EH (cell line): Measurements from ENCODE around the gene VWA5B1.

Experiments used
- DNase-seq: peaks from one replicate; pipeline ENCODE4 v3.0.0-alpha.2; 2015; ENCODE audit warnings: low read depth

The VWA5B1 gene

GRCh38 chr1:20390589-20391331 lies 100.1 kb downstream of the VWA5B1 start:
- DNase-seq = no peak

DNA sequence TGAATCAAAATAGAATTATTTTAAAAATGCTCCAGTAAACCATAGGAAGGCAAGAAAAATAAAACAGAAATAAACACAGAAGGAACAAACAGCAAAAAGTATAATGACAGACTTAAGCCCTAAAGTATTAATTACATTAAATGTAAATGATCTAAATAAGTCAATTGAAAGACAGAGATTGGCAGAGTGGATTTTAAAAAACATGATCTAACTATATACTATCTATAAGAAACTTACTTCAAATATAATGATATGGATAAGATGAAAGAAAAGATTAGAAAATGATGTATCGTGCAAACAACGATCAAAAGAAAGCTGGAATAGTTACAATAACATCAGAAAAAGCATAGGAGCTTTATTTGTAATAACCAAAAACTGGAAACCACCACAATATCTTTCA lies 104.6 kb downstream of the VWA5B1 start:
- DNase-seq = no peak

- DNase-seq = no peak
Measured at GRCh38 chr1:20398744-20399143, 108.1 kb downstream of the VWA5B1 start.

- DNase-seq = no peak
Measured at GRCh38 chr1:20399196-20399595, 108.5 kb downstream of the VWA5B1 start.

DNA sequence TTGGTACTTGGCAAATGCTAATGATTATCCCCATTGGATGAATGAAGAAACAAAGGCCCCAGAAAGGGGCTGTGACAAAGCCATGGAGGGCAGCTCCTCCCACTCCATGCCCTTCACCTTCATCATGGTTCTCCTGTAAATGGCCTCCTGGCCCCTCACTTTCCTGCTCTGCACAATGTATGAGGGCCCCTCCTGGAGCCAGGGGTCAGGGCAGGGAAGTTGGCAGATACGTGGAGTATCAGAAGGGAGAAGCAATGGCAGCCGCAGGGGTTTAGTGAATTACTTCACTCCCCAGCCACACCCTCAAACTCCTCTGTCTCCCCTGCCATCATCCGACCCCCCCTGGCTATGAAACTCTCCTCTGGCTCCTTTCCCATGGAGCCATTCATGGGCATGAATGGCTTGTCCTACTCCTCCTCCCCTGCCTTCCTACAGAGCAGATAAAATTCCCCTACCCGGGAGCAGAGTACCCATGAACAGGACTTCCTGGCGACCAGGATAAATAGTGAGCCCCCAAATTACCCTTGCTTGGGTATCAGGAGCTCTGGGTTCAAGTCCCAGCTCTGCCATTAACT lies 109.0 kb downstream of the VWA5B1 start:
- DNase-seq = no peak

DNA sequence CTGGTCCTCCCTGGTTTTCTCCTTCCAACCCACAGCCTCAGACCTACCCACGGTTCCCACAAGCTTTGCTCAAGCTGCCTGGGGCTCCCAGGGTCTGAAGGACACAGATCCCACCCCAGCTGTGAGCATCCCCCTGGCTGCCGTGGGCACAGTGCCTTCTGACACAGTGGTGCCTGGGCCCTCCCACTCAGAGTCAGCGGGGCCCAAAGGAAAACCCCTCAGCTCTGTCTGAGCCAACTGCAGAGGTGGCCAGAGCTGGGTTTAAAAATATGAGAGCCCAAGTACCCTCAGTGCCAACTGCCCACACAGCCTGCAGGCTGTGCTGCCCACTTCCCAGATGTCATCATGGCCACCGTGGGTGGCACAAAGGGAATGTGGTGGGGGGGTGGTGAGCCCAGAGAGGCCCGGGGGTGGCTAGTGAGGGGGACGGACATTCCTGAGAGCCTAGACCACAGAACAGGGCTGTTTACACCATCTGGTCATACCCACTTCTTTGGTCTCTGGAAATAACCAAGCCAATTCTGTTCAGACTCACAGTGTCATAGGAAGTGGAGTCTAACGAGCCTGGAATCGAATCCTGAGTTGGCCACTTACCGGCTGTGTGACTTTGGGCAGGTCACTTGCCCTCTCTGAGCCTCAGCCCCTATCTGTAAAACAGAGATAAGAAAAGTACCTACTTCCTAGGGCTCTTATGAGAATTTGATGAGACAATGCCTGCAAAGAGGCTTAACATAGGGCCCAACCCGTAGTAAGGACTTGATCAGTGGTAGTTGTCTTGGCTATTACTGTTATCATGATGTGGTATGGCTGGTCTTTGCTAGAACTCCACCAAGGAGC lies 109.9 kb downstream of the VWA5B1 start:
- peak; percentile 21 for DNase-seq

DNA sequence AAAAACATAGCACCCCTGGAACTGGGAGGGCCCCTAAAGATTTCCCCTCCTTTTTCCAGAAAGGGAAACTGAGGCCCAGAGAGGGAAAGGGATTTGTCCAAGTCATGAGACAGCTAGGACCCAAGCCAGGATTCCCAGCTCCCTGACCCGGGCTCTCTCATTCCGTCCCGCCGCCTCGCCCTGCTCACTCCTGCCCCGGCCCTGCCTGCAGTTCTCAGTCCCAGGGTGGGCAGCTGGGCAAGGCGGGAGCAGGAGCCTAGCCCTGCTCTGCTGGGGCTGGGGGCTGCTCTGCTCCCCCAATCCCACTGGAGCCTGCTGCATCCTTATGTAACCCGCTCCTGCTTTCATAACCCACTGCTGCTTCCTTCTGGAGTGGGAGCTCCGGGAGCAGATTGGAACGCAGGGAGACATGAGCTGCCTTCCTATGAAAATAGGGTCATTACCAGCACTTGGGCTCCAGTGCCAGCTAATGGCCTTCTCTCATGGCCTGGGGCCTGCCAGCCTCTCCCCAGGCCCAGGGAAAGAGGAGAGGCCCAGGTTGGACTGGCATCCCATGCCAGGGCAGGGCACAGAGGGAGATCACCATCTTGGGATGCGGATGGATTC lies 110.8 kb downstream of the VWA5B1 start:
- DNase-seq = no peak

DNA sequence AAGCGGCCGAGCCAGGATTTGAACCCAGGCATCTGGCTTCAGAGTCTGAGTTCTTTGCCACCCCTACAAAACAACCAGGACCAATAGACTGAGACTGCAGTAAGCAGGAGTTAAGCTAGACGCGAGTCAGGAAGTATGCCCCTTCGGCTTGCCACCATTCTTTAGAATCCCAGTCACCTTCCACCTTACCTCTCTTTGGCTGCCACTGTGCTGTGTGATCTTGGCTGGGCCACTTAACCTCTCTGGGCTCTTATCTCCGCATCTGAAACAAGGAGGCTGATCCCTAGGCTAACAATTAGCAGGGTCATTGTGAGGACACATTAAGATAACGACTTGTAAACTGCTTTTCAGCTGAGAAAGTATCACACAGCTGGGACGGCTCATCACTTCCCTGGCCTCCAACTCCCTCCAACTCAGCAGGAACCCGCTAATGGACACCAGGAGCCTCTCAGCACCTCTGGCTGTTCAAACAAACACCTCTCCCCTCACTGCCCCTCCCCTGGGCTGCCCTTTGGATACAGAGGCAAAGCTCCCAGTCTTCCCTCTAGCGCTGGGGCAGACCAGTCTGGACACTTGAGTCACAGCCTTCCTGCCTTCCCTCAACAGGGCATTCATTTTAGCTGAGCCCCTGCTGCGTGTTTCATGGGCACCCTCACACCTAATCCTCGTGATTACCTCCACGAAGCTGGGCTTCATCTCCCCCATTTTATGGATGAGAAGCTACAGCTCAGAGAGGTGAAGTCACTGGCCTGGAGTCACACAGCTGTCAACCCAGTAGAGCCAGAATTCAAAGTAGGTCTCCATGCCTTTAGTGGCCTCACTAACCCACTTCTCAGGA lies 112.1 kb downstream of the VWA5B1 start:
- DNase-seq = no peak

DNA sequence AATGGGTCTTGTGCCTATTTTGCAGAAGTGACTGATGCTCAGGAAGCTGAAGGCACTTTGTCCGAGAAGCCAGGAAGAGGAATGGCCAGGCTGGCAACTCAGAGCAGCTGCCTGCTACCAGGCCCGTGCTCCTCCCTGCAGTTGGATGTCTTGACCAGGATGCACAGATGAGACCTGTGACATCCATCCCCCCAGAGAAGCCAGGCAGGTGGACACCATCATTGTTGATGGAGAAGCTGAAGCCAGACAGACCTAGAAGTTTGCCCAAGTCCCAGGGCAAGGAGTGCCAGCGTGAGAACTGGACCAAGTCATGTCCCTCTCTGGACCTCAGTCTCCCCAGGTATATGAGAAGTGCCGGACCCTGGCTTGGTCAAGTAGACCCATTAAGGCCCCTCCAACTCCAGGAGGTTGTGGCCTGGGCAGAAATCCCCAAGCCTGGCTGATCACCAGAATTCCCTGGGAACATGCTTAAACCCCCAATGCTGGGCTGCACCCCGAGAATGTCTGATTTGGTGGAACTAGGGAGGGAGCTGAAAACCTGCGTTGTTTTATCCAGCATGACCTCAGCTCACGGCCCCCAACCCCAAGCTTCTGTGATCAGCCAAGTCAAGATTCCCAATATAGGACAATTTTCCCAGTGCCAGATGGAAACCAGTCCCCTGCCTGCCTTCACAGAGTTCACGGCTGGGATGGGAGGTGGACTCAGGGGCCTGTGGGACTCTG lies 112.9 kb downstream of the VWA5B1 start:
- no peak for DNase-seq

DNA sequence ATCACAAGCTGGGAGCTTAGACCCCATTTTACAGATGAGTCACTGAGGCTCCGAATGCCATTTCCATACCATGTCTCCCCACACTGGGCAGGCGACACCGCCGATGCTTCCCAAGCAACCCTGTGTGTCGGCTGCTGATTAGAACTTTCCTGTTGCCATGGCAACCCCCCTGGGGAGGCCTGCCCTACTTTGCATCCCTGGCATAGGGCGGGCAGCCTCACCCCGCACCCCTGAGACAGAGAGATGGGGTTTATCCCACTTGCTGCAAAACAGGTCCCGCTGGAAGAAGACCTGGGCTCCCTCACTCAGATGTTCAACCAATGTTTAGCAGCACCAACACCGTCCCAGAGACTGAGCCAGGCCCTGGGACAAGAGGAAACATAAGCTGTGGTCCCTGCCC lies 113.8 kb downstream of the VWA5B1 start:
- no peak for DNase-seq
